ENCODE measurements around the gene PEX26. TPM values are rescaled to one million over a fixed set of nuclear protein-coding genes. Genes with fewer than 3 reads are reported as not detected.

The PEX26 gene
- total and polyA plus RNA-seq, 9 donors: 9.8 to 19.6 (median 15.6) TPM

GRCh38 chr22:18056161-18056666 is 21.6 kb upstream of the PEX26 start:
- peak overlapping the region; percentile 13 for H3K27ac ChIP-seq (ENCODE audit: low read length)
- H3K27me3 ChIP-seq (ENCODE audit: control insufficient read depth, insufficient read depth, low read length): no peaks in the 10 kb centered on the region
- peak; percentile 61 for DNase-seq
- no peak overlapping the region for H3K4me3 ChIP-seq (ENCODE audit: low read length)
- peaks cover 13% of the 10 kb centered on the region for H3K4me1 ChIP-seq (ENCODE audit: control insufficient read depth, insufficient read depth, low read length)
- H3K36me3 ChIP-seq (ENCODE audit: control insufficient read depth, insufficient read depth, low read length): no peaks in the 10 kb centered on the region
- H3K9me3 ChIP-seq (replicated peaks; ENCODE audit: control insufficient read depth, low read depth, low read length): no peaks in the 10 kb centered on the region
- 100% methylated on average over 1 of the region's 4 CpGs for WGBS (ENCODE audit: insufficient coverage)

GRCh38 chr22:18056807-18057474 is 20.8 kb upstream of the PEX26 start:
- WGBS (ENCODE audit: insufficient coverage): 63% methylated on average over 5 of the region's 10 CpGs
- H3K27ac ChIP-seq (ENCODE audit: low read length): no peak overlapping the region
- H3K27me3 ChIP-seq (ENCODE audit: control insufficient read depth, insufficient read depth, low read length): no peaks in the 10 kb centered on the region
- H3K4me3 ChIP-seq (ENCODE audit: low read length): no peak overlapping the region
- no peak for DNase-seq
- peaks cover 13% of the 10 kb centered on the region for H3K4me1 ChIP-seq (ENCODE audit: control insufficient read depth, insufficient read depth, low read length)
- no peaks in the 10 kb centered on the region for H3K9me3 ChIP-seq (replicated peaks; ENCODE audit: control insufficient read depth, low read depth, low read length)
- H3K36me3 ChIP-seq (ENCODE audit: control insufficient read depth, insufficient read depth, low read length): no peaks in the 10 kb centered on the region

GRCh38 chr22:18057568-18058209 is 20.1 kb upstream of the PEX26 start:
- Histone ChIP-seq H3K4me1 (ENCODE audit: control insufficient read depth, insufficient read depth, low read length) (peaks cover 13% of the 10 kb centered on the region), H3K9me3 (replicated peaks; ENCODE audit: control insufficient read depth, low read depth, low read length) (no peaks in the 10 kb centered on the region), H3K4me3 (ENCODE audit: low read length) (no peak overlapping the region), H3K36me3 (ENCODE audit: control insufficient read depth, insufficient read depth, low read length) (no peaks in the 10 kb centered on the region), H3K27me3 (ENCODE audit: control insufficient read depth, insufficient read depth, low read length) (no peaks in the 10 kb centered on the region), H3K27ac (ENCODE audit: low read length) (peak overlapping the region; percentile 3)
- WGBS (ENCODE audit: insufficient coverage): 39% methylated on average over 2 of the region's 4 CpGs
- peak; percentile 97 for DNase-seq

GRCh38 chr22:18058371-18059093 is 19.3 kb upstream of the PEX26 start:
- 100% methylated on average over 4 of the region's 7 CpGs for WGBS (ENCODE audit: insufficient coverage)
- peaks cover 3% of the 10 kb centered on the region for H3K27me3 ChIP-seq (ENCODE audit: control insufficient read depth, insufficient read depth, low read length)
- no peak overlapping the region for H3K4me3 ChIP-seq (ENCODE audit: low read length)
- H3K9me3 ChIP-seq (replicated peaks; ENCODE audit: control insufficient read depth, low read depth, low read length): no peaks in the 10 kb centered on the region
- H3K4me1 ChIP-seq (ENCODE audit: control insufficient read depth, insufficient read depth, low read length): peaks cover 18% of the 10 kb centered on the region
- no peak overlapping the region for H3K27ac ChIP-seq (ENCODE audit: low read length)
- DNase-seq: no peak
- no peaks in the 10 kb centered on the region for H3K36me3 ChIP-seq (ENCODE audit: control insufficient read depth, insufficient read depth, low read length)

- Histone ChIP-seq H3K27me3 (ENCODE audit: control insufficient read depth, insufficient read depth, low read length) (peaks cover 3% of the 10 kb centered on the region), H3K4me3 (ENCODE audit: low read length) (no peak overlapping the region), H3K27ac (ENCODE audit: low read length) (no peak overlapping the region), H3K4me1 (ENCODE audit: control insufficient read depth, insufficient read depth, low read length) (peaks cover 21% of the 10 kb centered on the region), H3K36me3 (ENCODE audit: control insufficient read depth, insufficient read depth, low read length) (no peaks in the 10 kb centered on the region), H3K9me3 (replicated peaks; ENCODE audit: control insufficient read depth, low read depth, low read length) (no peaks in the 10 kb centered on the region)
- 72% methylated on average over 5 of the region's 5 CpGs for WGBS (ENCODE audit: insufficient coverage)
- no peak for DNase-seq
These were observed 18.7 kb upstream of the PEX26 start for GRCh38 chr22:18059094-18059417.

- 100% methylated on average over 2 of the region's 3 CpGs for WGBS (ENCODE audit: insufficient coverage)
- Histone ChIP-seq H3K4me1 (ENCODE audit: control insufficient read depth, insufficient read depth, low read length) (peaks cover 21% of the 10 kb centered on the region), H3K4me3 (ENCODE audit: low read length) (no peak overlapping the region), H3K27ac (ENCODE audit: low read length) (no peak overlapping the region), H3K36me3 (ENCODE audit: control insufficient read depth, insufficient read depth, low read length) (no peaks in the 10 kb centered on the region), H3K27me3 (ENCODE audit: control insufficient read depth, insufficient read depth, low read length) (peaks cover 3% of the 10 kb centered on the region), H3K9me3 (replicated peaks; ENCODE audit: control insufficient read depth, low read depth, low read length) (no peaks in the 10 kb centered on the region)
- no peak for DNase-seq
These were observed 18.3 kb upstream of the PEX26 start for GRCh38 chr22:18059473-18059872.

- H3K4me3 ChIP-seq (ENCODE audit: low read length): no peak overlapping the region
- no peak for DNase-seq
These were observed 17.8 kb upstream of the PEX26 start for GRCh38 chr22:18059991-18060390.

GRCh38 chr22:18060646-18061620 is 16.9 kb upstream of the PEX26 start:
- peaks cover 3% of the 10 kb centered on the region for H3K27me3 ChIP-seq (ENCODE audit: control insufficient read depth, insufficient read depth, low read length)
- H3K36me3 ChIP-seq (ENCODE audit: control insufficient read depth, insufficient read depth, low read length): no peaks in the 10 kb centered on the region
- no peak for DNase-seq
- H3K4me1 ChIP-seq (ENCODE audit: control insufficient read depth, insufficient read depth, low read length): peaks cover 19% of the 10 kb centered on the region
- no peaks in the 10 kb centered on the region for H3K9me3 ChIP-seq (replicated peaks; ENCODE audit: control insufficient read depth, low read depth, low read length)
- H3K4me3 ChIP-seq (ENCODE audit: low read length): no peak overlapping the region
- 69% methylated on average over 9 of the region's 13 CpGs for WGBS (ENCODE audit: insufficient coverage)
- no peak overlapping the region for H3K27ac ChIP-seq (ENCODE audit: low read length)

More at GRCh38 chr22:18059991-18060390, 17.8 kb upstream of the PEX26 start:
- WGBS (ENCODE audit: insufficient coverage): 36% methylated on average over 1 of the region's 5 CpGs
- Histone ChIP-seq H3K9me3 (replicated peaks; ENCODE audit: control insufficient read depth, low read depth, low read length) (no peaks in the 10 kb centered on the region), H3K4me1 (ENCODE audit: control insufficient read depth, insufficient read depth, low read length) (peaks cover 21% of the 10 kb centered on the region), H3K36me3 (ENCODE audit: control insufficient read depth, insufficient read depth, low read length) (no peaks in the 10 kb centered on the region), H3K27ac (ENCODE audit: low read length) (no peak overlapping the region), H3K27me3 (ENCODE audit: control insufficient read depth, insufficient read depth, low read length) (peaks cover 3% of the 10 kb centered on the region)

GRCh38 chr22:18062421-18062820 is 15.4 kb upstream of the PEX26 start:
- H3K36me3 ChIP-seq (ENCODE audit: control insufficient read depth, insufficient read depth, low read length): no peaks in the 10 kb centered on the region
- no peak overlapping the region for H3K4me3 ChIP-seq (ENCODE audit: low read length)
- DNase-seq: no peak
- H3K27ac ChIP-seq (ENCODE audit: low read length): no peak overlapping the region
- no peaks in the 10 kb centered on the region for H3K9me3 ChIP-seq (replicated peaks; ENCODE audit: control insufficient read depth, low read depth, low read length)
- 100% methylated on average over 1 of the region's 3 CpGs for WGBS (ENCODE audit: insufficient coverage)
- H3K4me1 ChIP-seq (ENCODE audit: control insufficient read depth, insufficient read depth, low read length): peaks cover 13% of the 10 kb centered on the region
- H3K27me3 ChIP-seq (ENCODE audit: control insufficient read depth, insufficient read depth, low read length): peaks cover 6% of the 10 kb centered on the region
